Kidney tubule cell (primary cell): ENCODE data around the gene C10orf105.
A peak's percentile ranks its signal among the peaks of the same experiment; 100 is the strongest.

Source experiments
- DNase-seq: peaks from one replicate; pipeline ENCODE4 v3.0.0-alpha.2; 2018; ENCODE audit warnings: low spot score

C10orf105 gene

DNA sequence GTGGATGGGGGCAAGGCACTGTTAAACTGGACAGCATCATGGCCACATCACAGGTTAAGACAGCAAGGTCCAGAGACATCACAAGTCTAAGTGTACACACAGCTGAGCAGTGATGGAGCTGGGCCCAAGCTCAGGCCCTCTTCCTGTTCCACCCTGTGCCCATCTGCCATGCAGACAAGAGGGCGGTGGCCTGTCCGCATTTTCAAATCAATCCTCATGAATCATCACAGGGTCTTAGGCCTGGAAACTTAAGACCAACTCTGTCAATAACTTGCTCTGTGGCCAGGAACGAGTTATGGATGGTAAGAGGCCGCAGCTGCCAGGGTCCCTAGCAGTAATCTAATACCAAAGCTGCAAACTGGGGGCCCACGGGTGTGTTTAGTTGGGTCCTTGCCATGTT, 3.2 kb downstream of the C10orf105 start:
- DNase-seq, result no peak

- no peak for DNase-seq
Measured at GRCh38 chr10:71715860-71716259, 3.7 kb downstream of the C10orf105 start.

DNA sequence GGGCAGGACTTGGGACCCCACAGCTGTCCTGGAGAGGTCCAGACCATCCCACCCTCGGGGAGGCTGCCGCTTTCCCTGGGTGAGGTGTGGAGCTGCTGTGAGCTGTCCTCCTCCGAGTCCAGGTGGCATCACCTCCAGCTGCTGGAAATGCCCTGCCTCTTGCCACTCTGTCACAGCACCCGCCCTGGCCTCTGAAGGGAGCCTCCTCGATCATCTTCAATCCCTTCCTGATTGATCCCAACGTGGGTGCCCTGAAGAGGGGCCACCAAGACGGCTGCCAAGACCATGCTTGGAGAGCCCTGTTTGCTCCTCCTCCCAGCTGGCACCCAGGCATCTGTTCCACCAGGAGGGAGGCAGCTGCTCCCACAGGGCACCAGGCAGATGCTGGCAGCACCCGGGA, 4.6 kb downstream of the C10orf105 start:
- DNase-seq, result no peak

GRCh38 chr10:71714592-71714991, 5.0 kb downstream of the C10orf105 start:
- DNase-seq, result no peak

- DNase-seq, result no peak
Measured at GRCh38 chr10:71714031-71714410, 5.6 kb downstream of the C10orf105 start.

GRCh38 chr10:71713135-71714030, 6.2 kb downstream of the C10orf105 start:
- DNase-seq, result peak; percentile 21

GRCh38 chr10:71712572-71713134, 6.9 kb downstream of the C10orf105 start:
- no peak for DNase-seq

DNA sequence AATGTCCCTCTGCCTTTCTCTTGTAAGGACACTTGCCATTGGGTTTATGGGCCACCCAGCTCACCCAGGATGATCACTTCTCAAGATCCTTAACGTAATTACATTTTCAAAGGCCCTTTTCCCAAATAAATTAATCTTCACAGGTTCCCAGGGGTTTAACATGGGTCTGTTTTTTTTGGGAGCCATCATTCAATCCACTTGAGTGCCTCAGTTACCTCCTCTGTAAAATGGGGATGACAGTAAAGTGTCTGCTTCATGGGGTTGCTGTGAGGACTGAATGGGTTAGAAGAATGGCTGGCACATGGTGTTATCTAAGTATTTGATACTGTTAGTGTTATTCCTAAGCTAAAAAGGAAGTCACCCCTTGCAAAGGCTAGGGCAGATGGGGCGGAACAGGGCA, 7.4 kb downstream of the C10orf105 start:
- no peak for DNase-seq

DNA sequence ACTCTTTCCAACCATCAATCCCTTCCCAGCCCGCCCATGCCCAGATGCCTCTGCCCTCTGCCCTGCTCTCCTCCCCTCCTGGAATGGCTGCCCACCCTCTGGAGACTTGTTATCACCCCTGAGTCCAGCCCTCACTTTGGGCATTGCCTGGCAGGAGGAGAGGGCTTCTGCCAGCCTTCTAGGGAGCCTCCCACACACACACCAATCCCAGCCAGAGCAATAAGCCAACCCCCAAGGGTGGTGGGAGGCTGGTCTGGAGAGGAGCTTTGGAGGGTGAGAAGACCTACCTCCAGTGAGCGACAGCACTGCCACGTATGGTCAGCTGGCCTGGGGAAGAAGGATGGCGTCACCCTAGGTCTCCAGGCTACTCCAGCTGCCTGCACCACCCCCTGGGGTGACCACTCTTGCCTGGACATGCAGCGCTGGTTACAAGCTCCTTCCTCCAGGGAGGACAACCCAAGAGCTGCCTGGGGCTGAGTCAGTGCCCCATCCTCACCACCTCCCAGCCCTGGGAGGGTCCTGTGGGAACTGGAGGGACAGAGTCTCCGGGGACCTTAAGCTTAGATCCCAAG, 8.4 kb downstream of the C10orf105 start:
- no peak for DNase-seq

GRCh38 chr10:71710519-71710918, 9.1 kb downstream of the C10orf105 start:
- no peak for DNase-seq

DNA sequence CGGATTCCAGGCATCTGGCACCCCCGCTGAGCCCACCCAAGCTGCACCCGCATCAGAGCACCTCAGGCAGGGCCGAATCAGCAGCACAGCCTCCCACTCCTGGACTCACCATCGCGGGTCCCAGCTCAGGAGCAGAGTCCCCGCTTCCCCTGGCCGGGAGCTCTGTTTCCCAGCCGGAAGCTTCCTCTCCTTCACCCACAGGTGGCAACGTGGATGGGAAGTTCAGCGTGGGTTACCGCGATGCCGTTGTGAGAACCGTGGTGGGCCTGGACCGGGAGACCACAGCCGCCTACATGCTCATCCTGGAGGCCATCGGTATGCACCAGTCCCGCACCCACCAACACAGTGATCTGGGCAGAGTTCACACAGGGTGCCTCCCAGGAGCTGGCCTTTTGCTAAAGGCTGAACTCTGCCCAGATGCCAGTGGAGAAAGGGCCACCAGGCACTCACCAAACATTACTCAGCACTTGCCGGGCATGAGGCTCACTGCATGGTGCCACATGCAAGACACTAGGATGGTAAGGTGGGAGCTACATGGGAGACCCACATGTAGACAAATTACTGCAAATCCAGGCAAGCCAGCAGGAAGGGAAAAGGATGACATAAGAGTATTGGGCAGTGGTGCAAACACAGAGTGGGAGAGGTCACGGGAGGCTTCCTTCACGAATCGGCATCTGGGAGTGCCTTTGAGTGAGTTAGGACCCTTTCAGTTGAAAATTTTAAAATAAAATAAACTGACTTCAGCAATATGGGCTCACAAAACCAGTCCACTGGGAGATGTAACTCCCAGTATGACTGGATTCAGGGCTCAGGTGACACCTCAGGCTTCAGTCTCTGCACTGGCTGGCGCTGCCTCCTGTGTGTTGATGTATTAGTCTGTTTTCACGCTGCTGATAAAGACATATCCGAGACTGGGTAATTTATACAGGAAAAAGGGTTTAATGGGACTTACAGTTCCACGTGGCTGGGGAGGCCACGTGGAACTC, 10.4 kb downstream of the C10orf105 start:
- DNase-seq, result no peak

GRCh38 chr10:71708301-71708703, 11.3 kb downstream of the C10orf105 start:
- peak; percentile 19 for DNase-seq

GRCh38 chr10:71707240-71707789, 12.3 kb downstream of the C10orf105 start:
- no peak for DNase-seq

GRCh38 chr10:71706216-71707121, 13.1 kb downstream of the C10orf105 start:
- no peak for DNase-seq

- no peak for DNase-seq
Measured at GRCh38 chr10:71705582-71705981, 14.0 kb downstream of the C10orf105 start.

DNA sequence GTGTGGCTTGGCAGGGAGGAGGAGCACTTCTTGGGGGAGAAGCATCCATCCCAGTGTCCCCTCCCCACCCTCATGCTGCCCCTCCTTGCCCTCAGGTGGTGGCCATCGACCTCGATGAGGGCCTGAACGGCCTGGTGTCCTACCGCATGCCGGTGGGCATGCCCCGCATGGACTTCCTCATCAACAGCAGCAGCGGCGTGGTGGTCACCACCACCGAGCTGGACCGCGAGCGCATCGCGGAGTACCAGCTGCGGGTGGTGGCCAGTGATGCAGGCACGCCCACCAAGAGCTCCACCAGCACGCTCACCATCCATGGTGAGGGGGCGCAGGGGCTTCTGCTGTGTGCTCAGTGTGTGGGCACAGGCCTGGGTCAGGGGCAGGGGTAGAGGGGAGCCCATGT, 14.8 kb downstream of the C10orf105 start:
- DNase-seq, result no peak

DNA sequence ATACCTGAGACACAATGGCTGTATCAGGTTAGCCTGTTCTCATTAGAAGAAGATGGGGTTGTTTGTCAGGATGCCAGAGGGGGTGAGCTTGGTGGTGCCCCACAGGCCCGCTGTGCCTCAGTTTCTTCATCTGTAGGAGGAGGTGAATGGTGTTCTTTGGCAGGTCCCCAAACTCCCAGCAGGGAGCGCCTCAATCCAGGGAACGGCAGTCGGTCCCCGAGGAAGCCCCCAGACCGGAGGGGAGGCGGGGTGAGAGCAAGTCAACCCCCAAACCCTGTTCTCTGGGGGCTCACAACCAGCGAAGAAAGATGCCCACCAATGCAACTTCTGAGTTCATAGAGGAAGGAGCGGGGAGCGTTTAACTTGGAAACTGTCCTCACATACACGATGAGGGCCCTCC, 16.0 kb downstream of the C10orf105 start:
- DNase-seq, result no peak

DNA sequence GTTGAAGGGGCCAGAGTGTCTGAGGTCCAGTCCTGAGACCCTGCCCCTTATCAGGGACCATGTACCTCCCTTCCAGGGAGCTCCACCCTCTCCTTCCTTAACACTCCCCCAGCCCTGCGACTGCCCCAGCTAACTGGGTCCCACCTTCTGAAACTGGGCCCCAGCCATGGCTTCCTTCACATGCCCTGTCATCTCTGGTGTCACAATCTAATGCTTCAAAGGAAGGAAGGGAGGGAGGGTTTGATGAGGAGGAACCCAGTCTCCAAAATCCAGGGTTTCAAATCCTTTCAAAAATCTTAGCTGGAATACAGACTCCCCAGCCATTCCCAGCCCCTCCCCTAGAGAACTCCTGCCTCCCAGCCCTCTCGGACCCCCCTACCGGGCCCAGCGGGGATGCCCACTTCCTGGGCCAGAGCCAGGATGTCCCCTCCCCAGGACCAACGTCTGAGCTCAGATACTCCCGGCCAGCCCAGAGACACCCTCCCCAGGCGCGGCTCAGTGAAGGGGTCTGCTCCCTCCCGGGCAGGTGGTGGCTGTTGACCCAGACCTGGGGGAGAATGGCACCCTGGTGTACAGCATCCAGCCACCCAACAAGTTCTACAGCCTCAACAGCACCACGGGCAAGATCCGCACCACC, 18.0 kb downstream of the C10orf105 start:
- DNase-seq, result no peak

DNA sequence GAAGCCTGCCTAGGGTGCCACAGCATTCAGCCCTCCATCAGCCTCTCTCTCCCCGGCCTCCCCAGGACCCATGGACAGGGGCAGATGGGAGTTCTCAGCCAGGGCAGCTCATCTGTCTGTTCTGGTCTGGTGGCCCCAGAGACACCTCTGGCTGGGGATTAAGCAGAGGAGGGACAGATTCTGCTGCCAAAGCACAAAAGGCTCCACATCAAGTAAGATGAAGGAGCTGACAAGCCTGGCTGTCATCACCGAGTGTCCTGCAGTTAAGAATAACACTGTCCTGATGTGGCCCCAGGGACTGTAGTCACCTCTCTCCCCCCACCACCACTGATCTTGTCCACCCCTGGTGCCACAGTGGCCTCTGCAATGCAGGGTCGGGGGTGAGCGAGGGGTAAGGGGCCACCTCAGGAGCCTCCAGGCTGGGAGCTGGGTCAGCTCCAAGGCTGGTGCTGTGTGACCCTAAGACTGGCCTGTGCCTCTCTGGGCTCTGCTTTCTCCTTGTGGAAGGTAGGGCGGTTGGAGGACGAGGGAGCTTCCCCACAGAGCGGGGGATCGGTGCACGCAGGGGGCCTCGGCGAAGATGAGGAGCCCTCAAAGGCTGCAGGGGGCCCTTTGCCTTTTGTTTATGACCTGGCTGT, 18.7 kb downstream of the C10orf105 start:
- DNase-seq, result no peak

DNA sequence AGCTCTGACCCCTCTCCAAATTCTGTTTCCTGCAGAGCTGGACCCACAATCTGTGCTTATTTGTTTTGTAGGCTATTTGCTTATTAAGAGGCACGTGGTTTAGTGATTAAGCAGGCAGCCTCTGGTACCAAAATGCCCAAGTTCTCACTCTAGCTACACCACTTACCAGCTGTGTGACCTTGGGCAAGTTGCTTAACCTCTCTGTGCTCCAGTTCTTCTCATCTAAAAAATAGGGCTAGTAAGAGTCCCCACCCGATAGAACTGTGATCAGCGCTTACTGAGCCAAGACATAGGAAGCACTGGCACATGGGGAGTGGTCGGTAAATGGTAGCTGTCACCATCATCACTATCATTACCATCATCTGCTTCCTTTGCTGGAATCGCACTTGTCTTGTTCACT, 20.8 kb downstream of the C10orf105 start:
- no peak for DNase-seq
